ENCODE data around the gene HAUS7. TPM values are rescaled to one million over a fixed set of nuclear protein-coding genes. Genes with fewer than 3 reads are reported as not detected.

HAUS7 gene
- total RNA-seq, 1 donor from 2014 or later, result 24.6 TPM

- TF ChIP-seq CTCF (IDR thresholded peaks at IDR 0.05; ENCODE audit: partially characterized antibody, unreplicated experiment), result no peak
- H3K4me3 Mint-ChIP-seq (ENCODE audit: unreplicated experiment), result no peak overlapping the region
- no peak overlapping the region for H3K27ac Mint-ChIP-seq (ENCODE audit: unreplicated experiment)
- no peaks in the 10 kb centered on the region for H3K36me3 Mint-ChIP-seq (ENCODE audit: unreplicated experiment)
- H3K27me3 Mint-ChIP-seq (ENCODE audit: unreplicated experiment), result peaks cover 3% of the 10 kb centered on the region
- peak; percentile 38 for DNase-seq
- no peaks in the 10 kb centered on the region for H3K9me3 Mint-ChIP-seq (ENCODE audit: unreplicated experiment)
- H3K4me1 Mint-ChIP-seq (ENCODE audit: low read depth, unreplicated experiment), result no peaks in the 10 kb centered on the region
Observed at GRCh38 chrX:153457136-153457825, 13.1 kb downstream of the HAUS7 start.

GRCh38 chrX:153456704-153457103 is 13.7 kb downstream of the HAUS7 start:
- TF ChIP-seq CTCF (IDR thresholded peaks at IDR 0.05; ENCODE audit: partially characterized antibody, unreplicated experiment), result no peak
- Mint-ChIP-seq H3K4me1 (ENCODE audit: low read depth, unreplicated experiment) (no peaks in the 10 kb centered on the region), H3K4me3 (ENCODE audit: unreplicated experiment) (no peak overlapping the region), H3K9me3 (ENCODE audit: unreplicated experiment) (no peaks in the 10 kb centered on the region), H3K27ac (ENCODE audit: unreplicated experiment) (no peak overlapping the region), H3K36me3 (ENCODE audit: unreplicated experiment) (no peaks in the 10 kb centered on the region), H3K27me3 (ENCODE audit: unreplicated experiment) (peaks cover 3% of the 10 kb centered on the region)
- no peak for DNase-seq

GRCh38 chrX:153456161-153456560 is 14.2 kb downstream of the HAUS7 start:
- no peak overlapping the region for H3K27ac Mint-ChIP-seq (ENCODE audit: unreplicated experiment)
- no peak for DNase-seq
- H3K36me3 Mint-ChIP-seq (ENCODE audit: unreplicated experiment), result no peaks in the 10 kb centered on the region
- TF ChIP-seq CTCF (IDR thresholded peaks at IDR 0.05; ENCODE audit: partially characterized antibody, unreplicated experiment), result no peak
- H3K4me1 Mint-ChIP-seq (ENCODE audit: low read depth, unreplicated experiment), result no peaks in the 10 kb centered on the region
- no peaks in the 10 kb centered on the region for H3K9me3 Mint-ChIP-seq (ENCODE audit: unreplicated experiment)
- H3K4me3 Mint-ChIP-seq (ENCODE audit: unreplicated experiment), result no peak overlapping the region
- H3K27me3 Mint-ChIP-seq (ENCODE audit: unreplicated experiment), result peaks cover 3% of the 10 kb centered on the region

GRCh38 chrX:153455571-153455970 is 14.8 kb downstream of the HAUS7 start:
- no peaks in the 10 kb centered on the region for H3K4me1 Mint-ChIP-seq (ENCODE audit: low read depth, unreplicated experiment)
- H3K27ac Mint-ChIP-seq (ENCODE audit: unreplicated experiment), result no peak overlapping the region
- no peaks in the 10 kb centered on the region for H3K36me3 Mint-ChIP-seq (ENCODE audit: unreplicated experiment)
- H3K27me3 Mint-ChIP-seq (ENCODE audit: unreplicated experiment), result peaks cover 3% of the 10 kb centered on the region
- TF ChIP-seq CTCF (IDR thresholded peaks at IDR 0.05; ENCODE audit: partially characterized antibody, unreplicated experiment), result no peak
- no peak for DNase-seq
- no peak overlapping the region for H3K4me3 Mint-ChIP-seq (ENCODE audit: unreplicated experiment)
- H3K9me3 Mint-ChIP-seq (ENCODE audit: unreplicated experiment), result no peaks in the 10 kb centered on the region

- DNase-seq, result no peak
- no peak for TF ChIP-seq CTCF (IDR thresholded peaks at IDR 0.05; ENCODE audit: partially characterized antibody, unreplicated experiment)
- Mint-ChIP-seq H3K27me3 (ENCODE audit: unreplicated experiment) (peaks cover 3% of the 10 kb centered on the region), H3K4me1 (ENCODE audit: low read depth, unreplicated experiment) (no peaks in the 10 kb centered on the region), H3K4me3 (ENCODE audit: unreplicated experiment) (no peak overlapping the region), H3K36me3 (ENCODE audit: unreplicated experiment) (no peaks in the 10 kb centered on the region), H3K9me3 (ENCODE audit: unreplicated experiment) (no peaks in the 10 kb centered on the region), H3K27ac (ENCODE audit: unreplicated experiment) (no peak overlapping the region)
Observed at GRCh38 chrX:153454901-153455550, 15.3 kb downstream of the HAUS7 start.

Data from glutamatergic neuron (in vitro differentiated cells).